Skeletal muscle satellite cell (primary cell): Measurements from ENCODE around the gene PCDHGB6. TPM values are rescaled to one million over a fixed set of nuclear protein-coding genes. Genes with fewer than 3 reads are reported as not detected.
"Not testable (repeated sequence)": the region's sequence is repeated elsewhere in the genome, so short reads cannot be mapped to it uniquely, and the experiment has no call there.

Source experiments
- H3K27me3 ChIP-seq: 2 replicates; pipeline ENCODE4 v1.7.0; 2013; ENCODE audit warnings: low read length; ENCODE audit not compliant: control insufficient read depth, insufficient read depth
- H3K36me3 ChIP-seq: 2 replicates; pipeline ENCODE4 v1.7.0; 2013; ENCODE audit warnings: mild to moderate bottlenecking, control low read depth, low read length; ENCODE audit not compliant: insufficient read depth
- H3K4me1 ChIP-seq: 2 replicates; pipeline ENCODE4 v1.7.0; 2013; ENCODE audit warnings: low read length; ENCODE audit not compliant: control insufficient read depth, insufficient read depth
- H3K4me2 ChIP-seq: 2 replicates; pipeline ENCODE4 v1.7.0; 2013; ENCODE audit warnings: mild to moderate bottlenecking, low read length
- H3K4me3 ChIP-seq: 2 replicates; pipeline ENCODE4 v1.7.0; 2013; ENCODE audit warnings: low read length
- H3K9ac ChIP-seq: 2 replicates; pipeline ENCODE4 v1.7.0; 2013; ENCODE audit warnings: mild to moderate bottlenecking, low read depth, low read length, moderate library complexity
- H3K9me3 ChIP-seq: replicated peaks from 2 replicates; pipeline ENCODE4 v1.7.0; 2013; ENCODE audit warnings: mild to moderate bottlenecking, control low read depth, low read length
- total RNA-seq: library from RNA; depleted of rRNA; stranded (reverse); fragments of >200 nt; gene quantifications from 2 replicates; pipeline ENCODE4 v1.2.3, GENCODE V29; 2012; rRNA removed

Gene PCDHGB6
- total RNA-seq, result 2.3 and 2.8 TPM in 2 replicates

GRCh38 chr5:141407790-141408505, at the start of gene PCDHGB6:
Gene PCDHGB6 (plus strand): TSS chr5:141408021. CDS start chr5:141408203, 182 bp downstream.
- not testable (repeated sequence) for H3K36me3 ChIP-seq, H3K27me3 ChIP-seq, H3K9ac ChIP-seq, H3K4me1 ChIP-seq, H3K4me2 ChIP-seq
- Histone ChIP-seq H3K4me3 (peak within 1 kb of the TSS; percentile 53), H3K9me3 (peaks cover 46% of the 10 kb centered on the region)

- no peaks in the 10 kb centered on the region for H3K4me1 ChIP-seq
- H3K36me3 ChIP-seq, result no peaks in the 10 kb centered on the region
- H3K4me3 ChIP-seq, result peak within 1 kb of the TSS; percentile 68
- H3K9me3 ChIP-seq, result peaks cover 21% of the 10 kb centered on the region
- H3K9ac ChIP-seq, result peak within 1 kb of the TSS; percentile 39
- peaks cover 4% of the 10 kb centered on the region for H3K27me3 ChIP-seq
- peak within 1 kb of the TSS; percentile 63 for H3K4me2 ChIP-seq
Measured at GRCh38 chr5:141359790-141360426, 47.9 kb upstream of the PCDHGB6 start, which contains the start of gene PCDHGB2. Gene PCDHGB2 (plus strand): TSS chr5:141359994. CDS start chr5:141360136, 142 bp downstream.

- no peak overlapping the region for H3K9ac ChIP-seq
- no peaks in the 10 kb centered on the region for H3K4me1 ChIP-seq
- H3K4me2 ChIP-seq, result no peak overlapping the region
- peaks cover 28% of the 10 kb centered on the region for H3K9me3 ChIP-seq
- H3K4me3 ChIP-seq, result peak overlapping the region; percentile 68
- H3K36me3 ChIP-seq, result no peaks in the 10 kb centered on the region
- H3K27me3 ChIP-seq, result peaks cover 4% of the 10 kb centered on the region
Measured at GRCh38 chr5:141360685-141361084, 47.1 kb upstream of the PCDHGB6 start.

- peaks cover 4% of the 10 kb centered on the region for H3K27me3 ChIP-seq
Measured at GRCh38 chr5:141362719-141363118, 45.1 kb upstream of the PCDHGB6 start.

GRCh38 chr5:141363952-141364660, 43.7 kb upstream of the PCDHGB6 start, which contains the start of gene PCDHGA5:
Gene PCDHGA5 (plus strand): TSS chr5:141364162. CDS start chr5:141364331, 169 bp downstream.
- Histone ChIP-seq H3K36me3 (no peaks in the 10 kb centered on the region), H3K9ac (no peak within 1 kb of the TSS), H3K4me2 (peak within 1 kb of the TSS; percentile 51), H3K9me3 (peaks cover 37% of the 10 kb centered on the region), H3K4me3 (peak within 1 kb of the TSS; percentile 44), H3K27me3 (peaks cover 4% of the 10 kb centered on the region), H3K4me1 (no peaks in the 10 kb centered on the region)

More at GRCh38 chr5:141362719-141363118, 45.1 kb upstream of the PCDHGB6 start:
- H3K36me3 ChIP-seq, result no peaks in the 10 kb centered on the region
- H3K9ac ChIP-seq, result no peak overlapping the region
- H3K4me1 ChIP-seq, result no peaks in the 10 kb centered on the region
- no peak overlapping the region for H3K4me2 ChIP-seq
- H3K4me3 ChIP-seq, result no peak overlapping the region
- H3K9me3 ChIP-seq, result peaks cover 37% of the 10 kb centered on the region

- Histone ChIP-seq H3K9me3 (peaks cover 30% of the 10 kb centered on the region), H3K4me1 (no peaks in the 10 kb centered on the region), H3K4me3 (no peak overlapping the region), H3K36me3 (peaks cover 3% of the 10 kb centered on the region), H3K4me2 (no peak overlapping the region), H3K27me3 (peaks cover 4% of the 10 kb centered on the region), H3K9ac (no peak overlapping the region)
Measured at GRCh38 chr5:141366016-141366896, 41.6 kb upstream of the PCDHGB6 start.

GRCh38 chr5:141369994-141370848, 37.6 kb upstream of the PCDHGB6 start, which contains the start of gene PCDHGB3:
Gene PCDHGB3 (plus strand): TSS chr5:141370242. CDS start chr5:141370395, 153 bp downstream.
- no peak within 1 kb of the TSS for H3K9ac ChIP-seq
- H3K4me2 ChIP-seq, result peak within 1 kb of the TSS; percentile 69
- H3K4me3 ChIP-seq, result peak within 1 kb of the TSS; percentile 43
- H3K4me1 ChIP-seq, result no peaks in the 10 kb centered on the region
- peaks cover 3% of the 10 kb centered on the region for H3K36me3 ChIP-seq
- peaks cover 45% of the 10 kb centered on the region for H3K9me3 ChIP-seq
- no peaks in the 10 kb centered on the region for H3K27me3 ChIP-seq

- no peak overlapping the region for H3K4me3 ChIP-seq
- peaks cover 3% of the 10 kb centered on the region for H3K36me3 ChIP-seq
- H3K4me2 ChIP-seq, result no peak overlapping the region
- no peak overlapping the region for H3K9ac ChIP-seq
- peaks cover 35% of the 10 kb centered on the region for H3K9me3 ChIP-seq
- H3K4me1 ChIP-seq, result no peaks in the 10 kb centered on the region
- H3K27me3 ChIP-seq, result no peaks in the 10 kb centered on the region
Measured at GRCh38 chr5:141371572-141372475, 36.0 kb upstream of the PCDHGB6 start.

- H3K27me3 ChIP-seq, result no peaks in the 10 kb centered on the region
- no peak within 1 kb of the TSS for H3K9ac ChIP-seq
- no peaks in the 10 kb centered on the region for H3K4me1 ChIP-seq
- H3K36me3 ChIP-seq, result peaks cover 3% of the 10 kb centered on the region
- peak within 1 kb of the TSS; percentile 64 for H3K4me3 ChIP-seq
- H3K9me3 ChIP-seq, result peaks cover 38% of the 10 kb centered on the region
- H3K4me2 ChIP-seq, result peak within 1 kb of the TSS; percentile 74
Measured at GRCh38 chr5:141373673-141374317, 34.0 kb upstream of the PCDHGB6 start, which contains the start of gene PCDHGA6. Gene PCDHGA6 (plus strand): TSS chr5:141373891. CDS start chr5:141374084, 193 bp downstream.
